ENCODE data around the gene F5.

DNA sequence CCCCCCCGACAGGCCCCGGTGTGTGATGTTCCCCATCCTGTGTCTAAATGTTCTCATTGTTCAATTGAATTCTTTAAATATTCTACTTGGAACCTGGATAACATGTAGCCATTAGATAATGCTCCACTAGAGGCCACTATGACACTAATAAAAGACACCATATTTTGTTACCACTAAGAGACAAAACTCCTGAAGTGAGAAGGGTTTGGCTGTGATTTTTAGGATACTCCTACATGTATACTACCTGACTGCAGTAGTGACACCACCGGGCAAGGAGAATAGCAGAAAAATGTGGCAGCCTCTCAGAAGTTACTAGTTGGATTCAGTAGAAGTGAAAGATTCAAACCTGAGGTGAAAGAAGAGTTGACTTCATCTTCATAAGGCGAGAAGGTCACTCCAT lies 36.0 kb downstream of the F5 start:
- TF ChIP-seq POLR2A (IDR thresholded peaks at IDR 0.05; ENCODE audit: low read depth, low read length) (no peak), POLR2AphosphoS5 (IDR thresholded peaks at IDR 0.05; ENCODE audit: low read depth, low read length) (no peak), TAF1 (IDR thresholded peaks at IDR 0.05; ENCODE audit: borderline replicate concordance, low read depth, low read length) (no peak)
